Measurements from ENCODE around the gene ACSL3.
"Not testable (repeated sequence)": the region's sequence is repeated elsewhere in the genome, so short reads cannot be mapped to it uniquely, and the experiment has no call there.

ACSL3 gene

DNA sequence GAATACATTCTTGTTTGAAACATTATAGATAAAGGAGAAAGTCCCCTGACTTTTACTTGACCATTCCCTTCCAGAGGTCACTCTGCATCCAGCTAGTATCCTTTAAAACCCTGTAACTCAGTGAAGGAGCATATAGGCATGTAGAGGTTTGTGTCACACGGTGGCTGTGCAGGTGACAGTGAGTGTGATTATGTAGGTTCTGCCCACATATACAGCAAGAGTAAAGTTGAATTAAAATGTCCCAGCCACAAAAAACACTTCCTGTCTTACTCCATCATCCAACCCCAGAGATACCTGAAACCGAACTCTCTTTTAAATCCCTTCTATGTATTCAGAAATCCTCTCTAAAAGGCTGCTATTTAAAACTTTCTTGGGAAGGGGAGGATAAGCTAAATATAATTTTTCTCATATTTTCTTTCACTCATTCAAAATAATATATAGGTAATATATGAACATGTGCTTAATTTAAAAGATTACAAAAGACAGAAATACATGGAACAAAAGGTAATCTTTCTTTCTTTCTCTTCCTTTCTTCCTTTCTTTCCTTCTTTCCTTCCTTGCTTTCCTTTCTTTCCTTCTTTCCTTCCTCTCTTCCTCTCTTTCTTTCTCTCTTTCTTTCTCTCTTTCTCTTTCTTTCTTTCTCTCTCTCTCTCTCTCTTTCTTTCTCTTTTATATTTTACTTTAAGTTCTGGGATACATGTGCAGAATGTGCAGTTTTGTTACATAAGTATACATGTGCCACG is 20.6 kb upstream of the ACSL3 start:
- H3K27me3 ChIP-seq (ENCODE audit: insufficient read depth, poor library complexity, severe bottlenecking): no peaks in the 10 kb centered on the region
- no peak for DNase-seq (ENCODE audit: low read depth in 1 of 2, low spot score in 1 of 2)
- H3K27ac ChIP-seq (replicated peaks): no peak overlapping the region
- TF ChIP-seq SPI1 (IDR thresholded peaks at IDR 0.05; ENCODE audit: borderline replicate concordance, low read depth): no peak
- no peak overlapping the region for H3K4me3 ChIP-seq (replicated peaks; ENCODE audit: insufficient read depth, low read length)

- DNase-seq (ENCODE audit: low read depth in 1 of 2, low spot score in 1 of 2): peak in 1 of 2 experiments; percentile 9
- no peaks in the 10 kb centered on the region for H3K27me3 ChIP-seq (ENCODE audit: insufficient read depth, poor library complexity, severe bottlenecking)
- H3K4me3 ChIP-seq (replicated peaks; ENCODE audit: insufficient read depth, low read length): no peak overlapping the region
- TF ChIP-seq SPI1 (IDR thresholded peaks at IDR 0.05; ENCODE audit: borderline replicate concordance, low read depth): no peak
- TF ChIP-seq, protein P1, sequence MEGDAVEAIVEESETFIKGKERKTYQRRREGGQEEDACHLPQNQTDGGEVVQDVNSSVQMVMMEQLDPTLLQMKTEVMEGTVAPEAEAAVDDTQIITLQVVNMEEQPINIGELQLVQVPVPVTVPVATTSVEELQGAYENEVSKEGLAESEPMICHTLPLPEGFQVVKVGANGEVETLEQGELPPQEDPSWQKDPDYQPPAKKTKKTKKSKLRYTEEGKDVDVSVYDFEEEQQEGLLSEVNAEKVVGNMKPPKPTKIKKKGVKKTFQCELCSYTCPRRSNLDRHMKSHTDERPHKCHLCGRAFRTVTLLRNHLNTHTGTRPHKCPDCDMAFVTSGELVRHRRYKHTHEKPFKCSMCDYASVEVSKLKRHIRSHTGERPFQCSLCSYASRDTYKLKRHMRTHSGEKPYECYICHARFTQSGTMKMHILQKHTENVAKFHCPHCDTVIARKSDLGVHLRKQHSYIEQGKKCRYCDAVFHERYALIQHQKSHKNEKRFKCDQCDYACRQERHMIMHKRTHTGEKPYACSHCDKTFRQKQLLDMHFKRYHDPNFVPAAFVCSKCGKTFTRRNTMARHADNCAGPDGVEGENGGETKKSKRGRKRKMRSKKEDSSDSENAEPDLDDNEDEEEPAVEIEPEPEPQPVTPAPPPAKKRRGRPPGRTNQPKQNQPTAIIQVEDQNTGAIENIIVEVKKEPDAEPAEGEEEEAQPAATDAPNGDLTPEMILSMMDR (IDR thresholded peaks at IDR 0.05; ENCODE audit: insufficient read depth, low read length): no peak
- TF ChIP-seq REST (IDR thresholded peaks at IDR 0.05; ENCODE audit: insufficient replicate concordance, low read depth): no peak
- TF ChIP-seq GABPA (IDR thresholded peaks at IDR 0.05; ENCODE audit: low read depth): no peak
- no peak for TF ChIP-seq POLR2AphosphoS5 (IDR thresholded peaks at IDR 0.05; ENCODE audit: low read depth)
- H3K27ac ChIP-seq (replicated peaks): peak overlapping the region; percentile 32
Observed at GRCh38 chr2:222842491-222843174, 18.2 kb upstream of the ACSL3 start.

DNA sequence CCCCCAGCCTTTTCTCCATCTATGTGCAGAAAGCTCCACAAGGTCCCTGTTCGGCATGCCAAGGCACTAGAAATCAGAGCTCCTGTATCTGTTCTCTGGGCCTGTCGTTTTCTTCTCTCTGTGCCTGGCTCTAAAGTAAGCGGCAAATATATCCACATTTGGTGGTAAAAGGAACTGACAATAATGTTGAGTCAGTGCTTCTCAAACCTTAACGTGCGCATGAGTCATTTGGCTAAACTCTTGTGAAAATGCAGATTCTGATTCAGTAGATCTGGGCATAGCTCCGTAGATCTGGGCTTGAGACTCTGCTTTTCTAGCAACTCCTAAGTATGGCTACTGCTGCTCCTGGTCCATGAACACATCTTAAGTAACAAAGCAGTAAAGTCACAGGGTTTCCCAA is 16.5 kb upstream of the ACSL3 start:
- TF ChIP-seq GABPA (IDR thresholded peaks at IDR 0.05; ENCODE audit: low read depth) (no peak), REST (IDR thresholded peaks at IDR 0.05; ENCODE audit: insufficient replicate concordance, low read depth) (no peak), POLR2AphosphoS5 (IDR thresholded peaks at IDR 0.05; ENCODE audit: low read depth) (no peak), SPI1 (IDR thresholded peaks at IDR 0.05; ENCODE audit: borderline replicate concordance, low read depth) (peak; percentile 54; the same call in 1 of the 2 replicates)
- TF ChIP-seq, protein P1 (IDR thresholded peaks at IDR 0.05; ENCODE audit: insufficient read depth, low read length): no peak
- Histone ChIP-seq H3K27me3 (ENCODE audit: insufficient read depth, poor library complexity, severe bottlenecking) (no peaks in the 10 kb centered on the region), H3K27ac (replicated peaks) (no peak overlapping the region; the same call in 1 of the 2 replicates), H3K4me3 (replicated peaks; ENCODE audit: insufficient read depth, low read length) (0 out of 2 replicates have a peak overlapping the region, but pooled peaks have one; percentile 9)
- DNase-seq (ENCODE audit: low read depth in 1 of 2, low spot score in 1 of 2): peak; percentile 59 to 77

DNA sequence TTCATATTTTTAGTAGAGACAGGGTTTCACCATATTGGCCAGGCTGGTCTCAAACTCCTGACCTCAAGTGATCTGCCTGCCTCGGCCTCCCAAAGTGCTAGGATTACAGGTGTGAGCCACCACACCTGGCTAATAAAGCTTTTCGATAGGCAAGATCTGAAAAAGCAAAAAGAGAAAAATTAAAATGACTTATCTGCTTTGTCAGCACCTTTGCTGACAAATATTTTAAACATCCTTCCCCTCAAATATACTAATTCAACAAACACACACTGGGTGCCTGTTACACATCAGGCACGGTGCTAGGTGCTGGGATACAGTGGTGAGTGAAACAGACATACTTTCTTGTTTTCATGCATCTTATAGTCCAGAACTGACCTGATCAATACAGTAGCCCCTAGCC is 15.5 kb upstream of the ACSL3 start:
- not testable (repeated sequence) for H3K27me3 ChIP-seq (ENCODE audit: insufficient read depth, poor library complexity, severe bottlenecking); H3K27ac ChIP-seq (replicated peaks); DNase-seq (ENCODE audit: low read depth in 1 of 2, low spot score in 1 of 2); H3K4me3 ChIP-seq (replicated peaks; ENCODE audit: insufficient read depth, low read length)
